Adipocyte (in vitro differentiated cells): ENCODE results near the gene PSMD3.
"Not testable (repeated sequence)": the region's sequence is repeated elsewhere in the genome, so short reads cannot be mapped to it uniquely, and the experiment has no call there.

Experiments
- DNase-seq: peaks from one replicate; pipeline ENCODE4 v3.0.0-alpha.2; 2015; ENCODE audit warnings: low read depth
- H3K27me3 ChIP-seq: replicated peaks from 2 replicates; pipeline ENCODE4 v1.7.0; 2013; ENCODE audit warnings: mild to moderate bottlenecking, low read length, moderate library complexity; ENCODE audit not compliant: control insufficient read depth, insufficient read depth
- H3K36me3 ChIP-seq: 2 replicates; pipeline ENCODE4 v1.7.0; 2013; ENCODE audit warnings: low read length, mild to moderate bottlenecking, moderate library complexity; ENCODE audit not compliant: control insufficient read depth, insufficient read depth, severe bottlenecking
- H3K4me1 ChIP-seq: 2 replicates; pipeline ENCODE4 v1.7.0; 2013; ENCODE audit warnings: mild to moderate bottlenecking, low read length, moderate library complexity; ENCODE audit not compliant: control insufficient read depth, insufficient read depth
- H3K4me3 ChIP-seq: 2 replicates; pipeline ENCODE4 v1.7.0; 2013; ENCODE audit warnings: mild to moderate bottlenecking, low read length, moderate library complexity
- H3K9ac ChIP-seq: 2 replicates; pipeline ENCODE4 v1.7.0; 2013; ENCODE audit warnings: mild to moderate bottlenecking, low read length, moderate library complexity
- H3K9me3 ChIP-seq: 2 replicates; pipeline ENCODE4 v1.7.0; 2013; ENCODE audit warnings: mild to moderate bottlenecking, low read length, moderate library complexity; ENCODE audit not compliant: control insufficient read depth

Gene PSMD3

DNA sequence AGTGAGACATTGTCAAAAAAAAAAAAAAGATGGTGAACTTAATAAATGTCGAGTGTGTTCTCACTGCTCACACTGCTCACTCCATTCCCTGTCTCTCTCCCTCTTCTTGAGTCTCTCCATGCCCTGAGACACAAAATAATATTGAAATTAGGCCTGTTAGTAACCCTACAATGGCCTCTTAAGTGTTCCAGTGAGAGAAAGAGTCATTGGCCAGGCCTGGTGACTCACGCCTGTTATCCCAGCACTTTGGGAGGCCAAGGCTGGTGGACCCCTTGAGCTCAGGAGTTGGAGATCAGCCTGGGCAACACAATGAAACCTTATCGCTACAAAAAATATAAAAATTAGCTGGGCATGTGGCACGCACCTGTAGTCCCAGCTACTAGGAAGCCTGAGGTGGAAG is 18.5 kb downstream of the PSMD3 start:
- peaks cover 39% of the 10 kb centered on the region for H3K36me3 ChIP-seq
- H3K9me3 ChIP-seq = no peaks in the 10 kb centered on the region
- H3K4me3 ChIP-seq = no peak overlapping the region
- DNase-seq = no peak
- H3K4me1 ChIP-seq = peaks cover 17% of the 10 kb centered on the region
- no peaks in the 10 kb centered on the region for H3K27me3 ChIP-seq
- H3K9ac ChIP-seq = no peak overlapping the region

DNA sequence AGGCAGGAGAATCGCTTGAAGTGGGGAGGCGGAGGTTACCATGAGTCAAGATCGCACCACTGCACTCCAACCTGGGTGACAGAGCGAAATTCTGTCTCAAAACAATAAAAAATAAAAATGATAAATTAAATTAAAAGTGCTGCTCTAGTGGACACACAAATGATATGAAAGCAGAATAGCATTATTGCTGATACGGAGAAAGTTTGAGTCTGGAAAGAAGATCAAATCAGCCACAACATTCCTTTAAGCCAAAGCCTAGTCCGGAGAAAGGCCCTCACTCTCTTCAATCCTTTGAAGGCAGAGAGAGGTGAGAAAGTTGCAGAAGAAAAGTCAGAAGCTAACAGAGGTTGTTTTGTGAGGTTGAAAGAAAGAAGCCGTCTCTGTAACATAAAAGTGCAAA is 19.6 kb downstream of the PSMD3 start:
- no peak overlapping the region for H3K9ac ChIP-seq
- H3K27me3 ChIP-seq = no peaks in the 10 kb centered on the region
- no peak for DNase-seq
- H3K36me3 ChIP-seq = peaks cover 28% of the 10 kb centered on the region
- H3K4me1 ChIP-seq = peaks cover 17% of the 10 kb centered on the region
- H3K9me3 ChIP-seq = no peaks in the 10 kb centered on the region
- no peak overlapping the region for H3K4me3 ChIP-seq

DNA sequence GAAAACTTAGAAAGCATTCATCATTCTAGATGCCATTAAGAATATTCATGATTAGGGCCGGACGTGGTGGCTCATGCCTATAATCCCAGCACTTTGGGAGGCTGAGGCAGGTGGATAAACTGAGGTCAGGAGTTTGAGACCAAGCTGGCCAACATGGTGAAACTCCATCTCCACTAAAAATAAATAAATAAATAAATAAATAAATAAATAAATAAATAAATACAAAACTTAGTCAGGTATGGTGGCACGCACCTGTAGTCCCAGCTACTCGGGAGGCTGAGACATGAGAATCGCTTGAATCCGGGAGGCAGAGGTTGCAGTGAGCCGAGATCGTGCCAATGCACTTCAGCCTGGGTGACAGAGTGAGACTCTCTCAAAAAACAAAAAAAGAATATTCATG is 20.7 kb downstream of the PSMD3 start:
- H3K4me3 ChIP-seq, H3K9me3 ChIP-seq, H3K27me3 ChIP-seq, H3K9ac ChIP-seq, DNase-seq: not testable (repeated sequence)
- H3K36me3 ChIP-seq = peaks cover 17% of the 10 kb centered on the region
- H3K4me1 ChIP-seq = peaks cover 14% of the 10 kb centered on the region

DNA sequence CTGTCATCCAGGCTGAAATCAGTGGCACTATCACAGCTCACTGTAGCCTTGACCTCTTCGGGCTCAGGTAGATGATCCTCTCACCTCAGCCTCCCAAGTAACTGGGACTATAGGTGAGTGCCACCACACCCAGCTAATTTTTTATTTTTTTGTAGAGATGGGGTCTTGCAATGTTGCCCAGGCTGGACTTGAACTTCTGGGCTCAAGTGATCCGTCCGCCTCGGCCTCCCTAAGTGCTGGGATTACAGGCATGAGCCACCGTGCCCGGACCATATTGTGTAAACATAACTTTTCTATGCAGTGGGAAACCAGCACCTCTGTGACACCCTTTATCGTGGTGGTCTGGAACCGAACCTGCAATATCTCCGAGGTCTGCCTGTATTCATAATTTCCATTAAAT is 23.5 kb downstream of the PSMD3 start:
- peaks cover 2% of the 10 kb centered on the region for H3K4me1 ChIP-seq
- no peaks in the 10 kb centered on the region for H3K27me3 ChIP-seq

DNA sequence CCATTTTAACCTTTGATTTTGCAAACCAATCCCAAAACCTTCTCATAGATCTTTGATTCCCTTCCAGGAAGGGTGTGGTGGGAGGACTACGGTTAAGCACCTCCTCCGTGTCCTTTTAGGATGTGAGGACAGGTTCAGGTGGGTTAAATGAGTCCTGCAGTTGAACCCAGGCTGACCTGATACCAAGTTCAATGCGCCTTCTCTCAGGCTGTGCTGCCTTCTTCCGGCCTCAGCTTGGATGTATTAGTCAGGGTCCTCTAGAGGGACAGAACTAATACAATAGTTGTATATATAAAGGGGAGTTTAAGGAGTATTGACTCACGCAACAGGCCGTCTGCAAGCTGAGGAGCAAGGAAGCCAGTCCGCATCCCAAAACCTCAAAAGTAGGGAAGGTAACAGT is 24.1 kb downstream of the PSMD3 start:
- H3K4me1 ChIP-seq = no peaks in the 10 kb centered on the region
- H3K4me3 ChIP-seq = no peak overlapping the region
- no peaks in the 10 kb centered on the region for H3K9me3 ChIP-seq
- H3K9ac ChIP-seq = no peak overlapping the region
- no peaks in the 10 kb centered on the region for H3K36me3 ChIP-seq
- no peaks in the 10 kb centered on the region for H3K27me3 ChIP-seq
- DNase-seq = no peak

More for the DNA sequence above, 23.5 kb downstream of the PSMD3 start:
- no peak overlapping the region for H3K9ac ChIP-seq
- no peak overlapping the region for H3K4me3 ChIP-seq
- DNase-seq = no peak
- no peaks in the 10 kb centered on the region for H3K9me3 ChIP-seq
- H3K36me3 ChIP-seq = no peaks in the 10 kb centered on the region

DNA sequence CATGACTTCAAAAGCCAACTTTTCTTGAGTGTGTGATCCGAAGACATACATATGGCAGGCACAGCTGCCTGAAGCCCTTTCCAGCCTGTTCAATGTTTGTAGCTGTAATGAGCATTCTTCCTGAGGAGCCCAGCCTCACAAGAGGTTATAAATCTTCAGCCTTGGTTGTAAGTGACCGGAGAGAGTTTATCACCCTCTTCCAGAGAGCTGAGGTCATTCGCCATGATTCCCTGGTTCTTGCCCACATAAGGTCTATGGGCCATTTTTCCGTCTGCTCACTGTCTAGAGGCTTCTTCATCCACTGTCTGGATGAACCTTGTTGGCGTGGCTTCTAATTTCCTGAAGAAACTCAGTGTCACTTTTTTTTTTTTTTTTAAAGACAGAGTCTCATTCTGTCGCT is 24.9 kb downstream of the PSMD3 start:
- no peak for DNase-seq
- H3K36me3 ChIP-seq = no peaks in the 10 kb centered on the region
- H3K9me3 ChIP-seq = no peaks in the 10 kb centered on the region
- H3K27me3 ChIP-seq = no peaks in the 10 kb centered on the region
- H3K9ac ChIP-seq = no peak overlapping the region
- H3K4me1 ChIP-seq = no peaks in the 10 kb centered on the region
- no peak overlapping the region for H3K4me3 ChIP-seq

DNA sequence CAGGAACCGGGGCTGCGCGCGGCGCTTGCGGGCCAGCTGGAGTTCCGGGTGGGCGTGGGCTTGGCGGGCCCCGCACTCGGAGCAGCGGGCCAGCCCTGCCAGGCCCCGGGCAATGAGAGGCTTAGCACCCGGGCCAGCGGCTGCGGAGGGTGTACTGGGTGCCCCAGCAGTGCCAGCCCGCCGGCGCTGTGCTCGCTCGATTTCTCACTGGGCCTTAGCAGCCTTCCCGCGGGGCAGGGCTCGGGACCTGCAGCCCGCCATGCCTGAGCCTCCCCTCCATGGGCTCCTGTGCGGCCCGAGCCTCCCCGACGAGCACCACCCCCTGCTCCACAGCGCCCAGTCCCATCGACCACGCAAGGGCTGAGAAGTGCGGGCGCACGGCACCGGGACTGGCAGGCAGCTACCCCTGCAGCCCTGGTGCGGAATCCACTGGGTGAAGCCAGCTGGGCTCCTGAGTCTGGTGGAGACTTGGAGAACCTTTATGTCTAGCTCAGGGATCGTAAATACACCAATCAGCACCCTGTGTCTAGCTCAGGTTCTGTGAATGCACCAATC is 30.4 kb downstream of the PSMD3 start:
- DNase-seq, H3K27me3 ChIP-seq, H3K9ac ChIP-seq, H3K36me3 ChIP-seq, H3K4me3 ChIP-seq, H3K4me1 ChIP-seq, H3K9me3 ChIP-seq: not testable (repeated sequence)

DNA sequence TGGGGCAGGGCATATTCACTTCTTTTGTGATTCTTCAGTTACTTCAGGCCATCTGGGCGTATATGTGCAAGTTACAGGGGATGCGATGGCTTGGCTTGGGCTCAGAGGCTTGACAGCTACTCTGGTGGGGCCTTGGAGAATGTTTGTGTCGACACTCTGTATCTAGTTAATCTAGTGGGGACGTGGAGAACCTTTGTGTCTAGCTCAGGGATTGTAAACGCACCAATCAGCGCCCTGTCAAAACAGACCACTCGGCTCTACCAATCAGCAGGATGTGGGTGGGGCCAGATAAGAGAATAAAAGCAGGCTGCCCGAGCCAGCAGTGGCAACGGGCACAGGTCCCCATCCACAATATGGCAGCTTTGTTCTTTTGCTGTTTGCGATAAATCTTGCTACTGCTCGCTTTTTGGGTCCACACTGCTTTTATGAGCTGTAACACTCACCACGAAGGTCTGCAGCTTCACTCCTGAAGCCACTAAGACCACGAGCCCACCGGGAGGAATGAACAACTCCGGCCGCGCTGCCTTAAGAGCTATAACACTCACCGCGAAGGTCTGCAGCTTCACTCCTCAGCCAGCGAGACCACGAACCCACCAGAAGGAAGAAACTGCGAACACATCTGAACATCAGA is 31.5 kb downstream of the PSMD3 start:
- H3K9me3 ChIP-seq, DNase-seq, H3K9ac ChIP-seq, H3K4me1 ChIP-seq, H3K4me3 ChIP-seq, H3K36me3 ChIP-seq, H3K27me3 ChIP-seq: not testable (repeated sequence)

DNA sequence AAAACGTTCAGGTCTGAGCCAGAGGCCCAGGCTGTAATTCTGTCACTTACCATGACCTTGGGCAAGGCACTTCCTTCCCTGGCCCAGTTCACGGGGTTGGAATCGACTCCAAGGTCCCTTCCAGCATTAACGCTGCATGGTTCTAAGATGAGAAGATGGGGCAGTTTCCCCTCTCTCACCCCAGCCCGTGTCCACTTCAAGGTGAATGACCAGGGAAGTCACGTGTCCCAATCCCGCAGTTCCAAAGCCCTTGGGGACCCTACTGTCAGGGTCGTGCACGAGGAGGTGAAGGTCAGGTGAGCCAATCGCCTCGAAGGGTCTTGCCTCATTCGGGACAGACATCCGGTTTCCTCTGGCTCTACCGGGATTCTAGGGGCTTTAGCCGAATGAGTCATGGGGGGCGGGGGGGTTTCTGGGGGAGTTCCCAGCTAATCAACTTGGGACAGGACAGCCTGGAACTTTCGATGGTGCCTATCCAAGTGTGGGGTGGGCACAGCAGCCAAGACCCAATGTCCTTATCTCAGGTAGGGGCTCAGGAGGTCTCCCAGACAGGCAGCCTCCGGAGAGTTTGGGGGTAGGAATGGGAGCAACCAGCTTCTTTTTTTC is 33.9 kb downstream of the PSMD3 start:
- Histone ChIP-seq H3K36me3 (peaks cover under 1% of the 10 kb centered on the region), H3K9me3 (no peaks in the 10 kb centered on the region), H3K4me3 (no peak overlapping the region), H3K4me1 (peaks cover 20% of the 10 kb centered on the region), H3K9ac (peak overlapping the region; percentile 54), H3K27me3 (no peaks in the 10 kb centered on the region)
- DNase-seq = no peak

DNA sequence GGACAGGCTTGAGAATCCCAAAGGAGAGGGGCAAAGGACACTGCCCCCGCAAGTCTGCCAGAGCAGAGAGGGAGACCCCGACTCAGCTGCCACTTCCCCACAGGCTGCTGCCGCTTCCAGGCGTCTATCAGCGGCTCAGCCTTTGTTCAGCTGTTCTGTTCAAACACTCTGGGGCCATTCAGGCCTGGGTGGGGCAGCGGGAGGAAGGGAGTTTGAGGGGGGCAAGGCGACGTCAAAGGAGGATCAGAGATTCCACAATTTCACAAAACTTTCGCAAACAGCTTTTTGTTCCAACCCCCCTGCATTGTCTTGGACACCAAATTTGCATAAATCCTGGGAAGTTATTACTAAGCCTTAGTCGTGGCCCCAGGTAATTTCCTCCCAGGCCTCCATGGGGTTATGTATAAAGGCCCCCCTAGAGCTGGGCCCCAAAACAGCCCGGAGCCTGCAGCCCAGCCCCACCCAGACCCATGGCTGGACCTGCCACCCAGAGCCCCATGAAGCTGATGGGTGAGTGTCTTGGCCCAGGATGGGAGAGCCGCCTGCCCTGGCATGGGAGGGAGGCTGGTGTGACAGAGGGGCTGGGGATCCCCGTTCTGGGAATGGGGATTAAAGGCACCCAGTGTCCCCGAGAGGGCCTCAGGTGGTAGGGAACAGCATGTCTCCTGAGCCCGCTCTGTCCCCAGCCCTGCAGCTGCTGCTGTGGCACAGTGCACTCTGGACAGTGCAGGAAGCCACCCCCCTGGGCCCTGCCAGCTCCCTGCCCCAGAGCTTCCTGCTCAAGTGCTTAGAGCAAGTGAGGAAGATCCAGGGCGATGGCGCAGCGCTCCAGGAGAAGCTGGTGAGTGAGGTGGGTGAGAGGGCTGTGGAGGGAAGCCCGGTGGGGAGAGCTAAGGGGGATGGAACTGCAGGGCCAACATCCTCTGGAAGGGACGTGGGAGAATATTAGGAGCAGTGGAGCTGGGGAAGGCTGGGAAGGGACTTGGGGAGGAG is 34.7 kb downstream of the PSMD3 start, which contains the start of gene CSF3:
Gene CSF3, plus strand, starts transcription at position 436 of the 993 bp plus-strand sequence. Its CDS starts 35 bp downstream, at position 471.
- peak within 1 kb of the TSS; percentile 54 for H3K9ac ChIP-seq
- DNase-seq = no peak

More for the DNA sequence above, 34.7 kb downstream of the PSMD3 start, which contains the start of gene CSF3:
- Histone ChIP-seq H3K27me3 (no peaks in the 10 kb centered on the region), H3K4me3 (no peak within 1 kb of the TSS), H3K36me3 (peaks cover 5% of the 10 kb centered on the region), H3K9me3 (no peaks in the 10 kb centered on the region), H3K4me1 (peaks cover 23% of the 10 kb centered on the region)
